ENCODE data around the gene FFAR1.

DNA sequence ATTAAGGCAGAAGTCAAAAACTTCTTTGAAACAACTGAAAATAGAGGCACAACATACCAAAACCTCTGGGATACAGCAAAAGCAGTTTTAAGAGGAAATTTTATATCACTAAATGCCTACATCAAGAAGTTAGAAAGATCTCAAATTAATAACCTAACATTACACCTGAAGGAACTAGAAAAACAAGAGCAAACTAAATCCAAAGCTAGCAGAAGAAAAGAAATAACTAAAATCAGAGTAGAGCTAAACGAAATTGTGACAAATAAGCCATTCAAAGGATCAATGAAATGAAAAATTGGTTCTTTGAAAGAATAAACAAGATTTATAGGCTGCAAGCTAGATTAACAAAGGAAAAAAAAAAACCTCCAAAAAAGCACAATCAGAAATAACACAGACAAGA is 20.7 kb downstream of the FFAR1 start:
- TF ChIP-seq, protein P1, sequence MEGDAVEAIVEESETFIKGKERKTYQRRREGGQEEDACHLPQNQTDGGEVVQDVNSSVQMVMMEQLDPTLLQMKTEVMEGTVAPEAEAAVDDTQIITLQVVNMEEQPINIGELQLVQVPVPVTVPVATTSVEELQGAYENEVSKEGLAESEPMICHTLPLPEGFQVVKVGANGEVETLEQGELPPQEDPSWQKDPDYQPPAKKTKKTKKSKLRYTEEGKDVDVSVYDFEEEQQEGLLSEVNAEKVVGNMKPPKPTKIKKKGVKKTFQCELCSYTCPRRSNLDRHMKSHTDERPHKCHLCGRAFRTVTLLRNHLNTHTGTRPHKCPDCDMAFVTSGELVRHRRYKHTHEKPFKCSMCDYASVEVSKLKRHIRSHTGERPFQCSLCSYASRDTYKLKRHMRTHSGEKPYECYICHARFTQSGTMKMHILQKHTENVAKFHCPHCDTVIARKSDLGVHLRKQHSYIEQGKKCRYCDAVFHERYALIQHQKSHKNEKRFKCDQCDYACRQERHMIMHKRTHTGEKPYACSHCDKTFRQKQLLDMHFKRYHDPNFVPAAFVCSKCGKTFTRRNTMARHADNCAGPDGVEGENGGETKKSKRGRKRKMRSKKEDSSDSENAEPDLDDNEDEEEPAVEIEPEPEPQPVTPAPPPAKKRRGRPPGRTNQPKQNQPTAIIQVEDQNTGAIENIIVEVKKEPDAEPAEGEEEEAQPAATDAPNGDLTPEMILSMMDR (IDR thresholded peaks at IDR 0.05): no peak
- no peak for TF ChIP-seq ZFX (IDR thresholded peaks at IDR 0.05; ENCODE audit: borderline replicate concordance)

All from 22Rv1 (cell line).